Astrocyte (in vitro differentiated cells and primary cell): ENCODE measurements around the gene TMEM156. TPM values are rescaled to one million over a fixed set of nuclear protein-coding genes. Genes with fewer than 3 reads are reported as not detected.

Source experiments
- DNase-seq: peaks from one replicate; pipeline ENCODE4 v3.0.0-alpha.2; 2010; ENCODE audit warnings: low read depth
- FAIRE-seq: peaks from 2 replicates; lab custom pipeline; 2011; peaks lifted over from hg19 to GRCh38; lab: Jason Lieb, UNC
- H2AFZ ChIP-seq: 2 replicates; pipeline ENCODE4 v1.6.0; 2012; ENCODE audit warnings: low read depth, low read length, inconsistent platforms
- H3K27ac ChIP-seq: 2 replicates; pipeline ENCODE4 v1.5.1; 2011; ENCODE audit warnings: low read depth, low read length, inconsistent platforms
- H3K27me3 ChIP-seq: 2 replicates; pipeline ENCODE4 v1.6.0; 2011; ENCODE audit warnings: low read length, inconsistent platforms; ENCODE audit not compliant: insufficient read depth
- H3K36me3 ChIP-seq: 2 replicates; pipeline ENCODE4 v1.5.1; 2011; ENCODE audit warnings: low read length, inconsistent platforms; ENCODE audit not compliant: insufficient read depth
- H3K4me1 ChIP-seq: 2 replicates; pipeline ENCODE4 v1.5.1; 2011; ENCODE audit warnings: low read length, inconsistent platforms; ENCODE audit not compliant: insufficient read depth
- H3K4me2 ChIP-seq: 2 replicates; pipeline ENCODE4 v1.6.0; 2012; ENCODE audit warnings: low read length, inconsistent platforms
- H3K4me3 ChIP-seq: 2 replicates; pipeline ENCODE4 v1.5.1; 2011; ENCODE audit warnings: low read depth, mild to moderate bottlenecking, low read length, inconsistent platforms; ENCODE audit not compliant: insufficient read depth
- H3K79me2 ChIP-seq: 2 replicates; pipeline ENCODE4 v1.6.0; 2012; ENCODE audit warnings: mild to moderate bottlenecking, low read length, inconsistent platforms; ENCODE audit not compliant: insufficient read depth
- H3K9ac ChIP-seq: 2 replicates; pipeline ENCODE4 v1.6.0; 2012; ENCODE audit warnings: mild to moderate bottlenecking, low read length, inconsistent platforms
- H3K9me3 ChIP-seq: 2 replicates; pipeline ENCODE4 v1.5.1; 2012; ENCODE audit warnings: low read depth, mild to moderate bottlenecking, low read length, inconsistent platforms; ENCODE audit not compliant: insufficient read depth
- H4K20me1 ChIP-seq: 2 replicates; pipeline ENCODE4 v1.6.0; 2012; ENCODE audit warnings: low read length, inconsistent platforms; ENCODE audit not compliant: insufficient read depth
- H3K27ac Mint-ChIP-seq: one replicate; pipeline ENCODE4 v1.8.0; 2021; ENCODE audit warnings: mild to moderate bottlenecking, mixed read lengths; ENCODE audit not compliant: unreplicated experiment
- H3K27me3 Mint-ChIP-seq: one replicate; pipeline ENCODE4 v1.8.0; 2021; ENCODE audit warnings: low read depth, mixed read lengths; ENCODE audit not compliant: unreplicated experiment
- H3K36me3 Mint-ChIP-seq: one replicate; pipeline ENCODE4 v1.8.0; 2021; ENCODE audit warnings: low read depth, mixed read lengths; ENCODE audit not compliant: unreplicated experiment
- H3K4me1 Mint-ChIP-seq: one replicate; pipeline ENCODE4 v1.8.0; 2021; ENCODE audit warnings: low read depth, mixed read lengths; ENCODE audit not compliant: unreplicated experiment
- H3K4me3 Mint-ChIP-seq: one replicate; pipeline ENCODE4 v1.8.0; 2021; ENCODE audit warnings: mild to moderate bottlenecking, moderate library complexity, mixed read lengths; ENCODE audit not compliant: unreplicated experiment
- H3K9me3 Mint-ChIP-seq: one replicate; pipeline ENCODE4 v1.8.0; 2021; ENCODE audit warnings: mild to moderate bottlenecking, mixed read lengths; ENCODE audit not compliant: unreplicated experiment
- CTCF ChIP-seq: IDR thresholded peaks from 2 replicates; pipeline ENCODE4 v1.5.1; 2011; ENCODE audit warnings: low read depth, mild to moderate bottlenecking, inconsistent platforms, low read length, moderate library complexity; ENCODE audit not compliant: insufficient read depth
- EZH2 ChIP-seq: IDR thresholded peaks from 2 replicates; pipeline ENCODE4 v1.6.1; 2012; ENCODE audit warnings: mild to moderate bottlenecking, low read length, inconsistent platforms; ENCODE audit not compliant: insufficient read depth
- total RNA-seq: library from RNA; stranded (reverse); gene quantifications from 2 replicates; pipeline ENCODE4 v1.2.1, GENCODE V29; 2021

The TMEM156 gene
- total RNA-seq, 1 donor from 2014 or later: 0.59 TPM

- H3K27me3 Mint-ChIP-seq: no peaks in the 10 kb centered on the region
- no peak overlapping the region for H3K27ac Mint-ChIP-seq
- H4K20me1 ChIP-seq: no peaks in the 10 kb centered on the region
- peaks cover 5% of the 10 kb centered on the region for H3K9me3 Mint-ChIP-seq
- H3K4me1 Mint-ChIP-seq: no peaks in the 10 kb centered on the region
- no peak for TF ChIP-seq CTCF
- no peak for TF ChIP-seq EZH2
- H3K27me3 ChIP-seq: no peaks in the 10 kb centered on the region
- H3K9ac ChIP-seq: no peak overlapping the region
- H3K36me3 Mint-ChIP-seq: no peaks in the 10 kb centered on the region
- no peak for FAIRE-seq
- DNase-seq: no peak
- no peak overlapping the region for H3K4me2 ChIP-seq
- H3K4me1 ChIP-seq: no peaks in the 10 kb centered on the region
- peaks cover 3% of the 10 kb centered on the region for H3K9me3 ChIP-seq
- no peak overlapping the region for H2AFZ ChIP-seq
- no peak overlapping the region for H3K4me3 Mint-ChIP-seq
- no peaks in the 10 kb centered on the region for H3K36me3 ChIP-seq
- no peak overlapping the region for H3K4me3 ChIP-seq
- no peaks in the 10 kb centered on the region for H3K79me2 ChIP-seq
- no peak overlapping the region for H3K27ac ChIP-seq
These were observed 36.6 kb downstream of the TMEM156 start for GRCh38 chr4:38995660-38996005.

- H4K20me1 ChIP-seq: no peaks in the 10 kb centered on the region
- no peak overlapping the region for H3K27ac ChIP-seq
- no peak overlapping the region for H3K4me2 ChIP-seq
- no peaks in the 10 kb centered on the region for H3K4me1 Mint-ChIP-seq
- no peaks in the 10 kb centered on the region for H3K27me3 Mint-ChIP-seq
- H3K79me2 ChIP-seq: no peaks in the 10 kb centered on the region
- no peaks in the 10 kb centered on the region for H3K9me3 Mint-ChIP-seq
- H3K27me3 ChIP-seq: no peaks in the 10 kb centered on the region
- no peaks in the 10 kb centered on the region for H3K36me3 Mint-ChIP-seq
- no peak overlapping the region for H3K27ac Mint-ChIP-seq
- FAIRE-seq: no peak
- no peaks in the 10 kb centered on the region for H3K4me1 ChIP-seq
- H3K4me3 Mint-ChIP-seq: no peak overlapping the region
- no peak overlapping the region for H3K4me3 ChIP-seq
- TF ChIP-seq CTCF (no peak), EZH2 (no peak)
- no peak overlapping the region for H3K9ac ChIP-seq
- DNase-seq: no peak
- no peak overlapping the region for H2AFZ ChIP-seq
- no peaks in the 10 kb centered on the region for H3K36me3 ChIP-seq
- H3K9me3 ChIP-seq: no peaks in the 10 kb centered on the region
These were observed 38.1 kb downstream of the TMEM156 start for GRCh38 chr4:38994135-38994534.

- TF ChIP-seq EZH2 (no peak), CTCF (no peak)
- FAIRE-seq (no peak), DNase-seq (no peak)
- H3K27me3 Mint-ChIP-seq: no peaks in the 10 kb centered on the region
- H3K36me3 Mint-ChIP-seq: no peaks in the 10 kb centered on the region
- no peak overlapping the region for H3K9ac ChIP-seq
- no peak overlapping the region for H3K27ac ChIP-seq
- no peaks in the 10 kb centered on the region for H3K9me3 Mint-ChIP-seq
- H3K4me1 ChIP-seq: no peaks in the 10 kb centered on the region
- no peak overlapping the region for H3K27ac Mint-ChIP-seq
- H3K4me1 Mint-ChIP-seq: no peaks in the 10 kb centered on the region
- no peak overlapping the region for H3K4me2 ChIP-seq
- H3K4me3 ChIP-seq: no peak overlapping the region
- no peaks in the 10 kb centered on the region for H3K79me2 ChIP-seq
- no peaks in the 10 kb centered on the region for H3K36me3 ChIP-seq
- no peak overlapping the region for H2AFZ ChIP-seq
- H3K27me3 ChIP-seq: no peaks in the 10 kb centered on the region
- H3K4me3 Mint-ChIP-seq: no peak overlapping the region
- no peaks in the 10 kb centered on the region for H4K20me1 ChIP-seq
- no peaks in the 10 kb centered on the region for H3K9me3 ChIP-seq
These were observed 38.5 kb downstream of the TMEM156 start for GRCh38 chr4:38993683-38994082.
